Measurements from ENCODE around the gene GTF3C6.

GTF3C6 gene

GRCh38 chr6:110949679-110950285 is 8.7 kb upstream of the GTF3C6 start:
- Histone ChIP-seq H3F3A (ENCODE audit: insufficient read depth, low read length) (no peaks in the 10 kb centered on the region), H3K79me2 (ENCODE audit: low read length) (no peaks in the 10 kb centered on the region), H2AFZ (ENCODE audit: low read length) (no peak overlapping the region), H3K9me3 (replicated peaks; ENCODE audit: insufficient read depth, low read length) (no peaks in the 10 kb centered on the region), H3K27ac (ENCODE audit: low read length) (no peak overlapping the region), H4K20me1 (ENCODE audit: insufficient read depth, low read length) (no peaks in the 10 kb centered on the region), H3K4me2 (ENCODE audit: low read depth, low read length) (no peak overlapping the region), H3K4me3 (ENCODE audit: low read length) (no peak overlapping the region), H3K4me1 (ENCODE audit: low read length) (no peaks in the 10 kb centered on the region), H3K27me3 (replicated peaks; ENCODE audit: insufficient read depth, low read length) (no peaks in the 10 kb centered on the region), H3K9me2 (replicated peaks; ENCODE audit: insufficient read depth, low read length) (no peaks in the 10 kb centered on the region), H3K9ac (ENCODE audit: low read length) (no peak overlapping the region), H3K36me3 (replicated peaks; ENCODE audit: insufficient read depth, low read length) (no peaks in the 10 kb centered on the region)
- TF ChIP-seq CTCF (IDR thresholded peaks at IDR 0.05; ENCODE audit: low read length) (peak; percentile 45), EZH2phosphoT487 (IDR thresholded peaks at IDR 0.05; ENCODE audit: low read length) (no peak)
- DNase-seq: peak; percentile 23

GRCh38 chr6:110950440-110950839 is 8.1 kb upstream of the GTF3C6 start:
- Histone ChIP-seq H3K4me2 (ENCODE audit: low read depth, low read length) (no peak overlapping the region), H4K20me1 (ENCODE audit: insufficient read depth, low read length) (no peaks in the 10 kb centered on the region), H3K9me2 (replicated peaks; ENCODE audit: insufficient read depth, low read length) (no peaks in the 10 kb centered on the region), H3F3A (ENCODE audit: insufficient read depth, low read length) (no peaks in the 10 kb centered on the region), H3K79me2 (ENCODE audit: low read length) (no peaks in the 10 kb centered on the region), H3K27me3 (replicated peaks; ENCODE audit: insufficient read depth, low read length) (no peaks in the 10 kb centered on the region), H3K9me3 (replicated peaks; ENCODE audit: insufficient read depth, low read length) (no peaks in the 10 kb centered on the region), H2AFZ (ENCODE audit: low read length) (no peak overlapping the region), H3K27ac (ENCODE audit: low read length) (no peak overlapping the region), H3K4me1 (ENCODE audit: low read length) (no peaks in the 10 kb centered on the region), H3K9ac (ENCODE audit: low read length) (no peak overlapping the region), H3K36me3 (replicated peaks; ENCODE audit: insufficient read depth, low read length) (no peaks in the 10 kb centered on the region), H3K4me3 (ENCODE audit: low read length) (no peak overlapping the region)
- TF ChIP-seq EZH2 (optimal IDR thresholded peaks at IDR 0.05; ENCODE audit: low read depth, low read length) (no peak), EZH2phosphoT487 (IDR thresholded peaks at IDR 0.05; ENCODE audit: low read length) (no peak), CTCF (IDR thresholded peaks at IDR 0.05; ENCODE audit: low read length) (no peak)
- DNase-seq: no peak

- Histone ChIP-seq H3K27me3 (replicated peaks; ENCODE audit: insufficient read depth, low read length) (no peaks in the 10 kb centered on the region), H3K27ac (ENCODE audit: low read length) (no peak overlapping the region), H3K79me2 (ENCODE audit: low read length) (no peaks in the 10 kb centered on the region), H3K36me3 (replicated peaks; ENCODE audit: insufficient read depth, low read length) (no peaks in the 10 kb centered on the region), H3F3A (ENCODE audit: insufficient read depth, low read length) (no peaks in the 10 kb centered on the region), H3K4me2 (ENCODE audit: low read depth, low read length) (no peak overlapping the region), H3K9me2 (replicated peaks; ENCODE audit: insufficient read depth, low read length) (no peaks in the 10 kb centered on the region), H3K4me1 (ENCODE audit: low read length) (no peaks in the 10 kb centered on the region), H2AFZ (ENCODE audit: low read length) (no peak overlapping the region), H3K9ac (ENCODE audit: low read length) (no peak overlapping the region), H3K9me3 (replicated peaks; ENCODE audit: insufficient read depth, low read length) (no peaks in the 10 kb centered on the region), H3K4me3 (ENCODE audit: low read length) (no peak overlapping the region), H4K20me1 (ENCODE audit: insufficient read depth, low read length) (no peaks in the 10 kb centered on the region)
- TF ChIP-seq CTCF (IDR thresholded peaks at IDR 0.05; ENCODE audit: low read length): no peak
- no peak for TF ChIP-seq EZH2phosphoT487 (IDR thresholded peaks at IDR 0.05; ENCODE audit: low read length)
- no peak for TF ChIP-seq EZH2 (optimal IDR thresholded peaks at IDR 0.05; ENCODE audit: low read depth, low read length)
- DNase-seq: no peak
Measured at GRCh38 chr6:110951008-110951407, 7.5 kb upstream of the GTF3C6 start.
